SK-N-SH treated with all-trans-retinoic acid at 6 μM for 48 hours (cell line): ENCODE data around the gene SEMA4C.

Experiments
- ATAC-seq: fragments of 200-7000 bp; cut with Tn5 transposase; 3 replicates; pipeline ENCODE4 v1.9.1; 2020; ENCODE audit warnings: mild to moderate bottlenecking, moderate library complexity
- ARNTL ChIP-seq: fragments of 450-650 bp; formaldehyde crosslinking; IDR thresholded peaks from 2 replicates; pipeline ENCODE4 v1.5.0; 2020; ENCODE audit warnings: low read depth, mild to moderate bottlenecking, moderate library complexity, borderline replicate concordance
- BACH2 ChIP-seq: fragments of 250-450 bp; sonication (Bioruptor Pico); IDR thresholded peaks from 2 replicates; pipeline ENCODE4 v1.9.0; 2021; ENCODE audit warnings: mild to moderate bottlenecking, borderline replicate concordance
- CREB5 ChIP-seq: fragments of 250-450 bp; sonication (Bioruptor Pico); IDR thresholded peaks from 2 replicates; pipeline ENCODE4 v1.5.1; 2020; ENCODE audit warnings: low read depth, mild to moderate bottlenecking, moderate library complexity
- CSDC2 ChIP-seq: fragments of 250-450 bp; sonication (Bioruptor Pico); IDR thresholded peaks from 2 replicates; pipeline ENCODE4 v1.5.0; 2020; ENCODE audit warnings: mild to moderate bottlenecking, moderate library complexity
- CSRNP3 ChIP-seq: fragments of 250-450 bp; sonication (Bioruptor Pico); IDR thresholded peaks from 2 replicates; pipeline ENCODE4 v1.5.1; 2021; ENCODE audit warnings: mild to moderate bottlenecking, moderate library complexity
- ESRRG ChIP-seq: fragments of 250-450 bp; sonication (Bioruptor Pico); IDR thresholded peaks from 2 replicates; pipeline ENCODE4 v1.6.1; 2021; ENCODE audit warnings: mild to moderate bottlenecking
- GLIS3 ChIP-seq: fragments of 250-450 bp; sonication (Bioruptor Pico); IDR thresholded peaks from 2 replicates; pipeline ENCODE4 v1.5.0; 2020; ENCODE audit warnings: mild to moderate bottlenecking, moderate library complexity
- ISL1 ChIP-seq: fragments of 250-450 bp; sonication (Bioruptor Pico); IDR thresholded peaks from 2 replicates; pipeline ENCODE4 v2.1.2; 2022; ENCODE audit warnings: mild to moderate bottlenecking, moderate library complexity
- PATZ1 ChIP-seq: fragments of 250-450 bp; sonication (Bioruptor Pico); IDR thresholded peaks from 2 replicates; pipeline ENCODE4 v1.8.0; 2020; ENCODE audit warnings: mild to moderate bottlenecking, moderate library complexity, borderline replicate concordance
- POU6F1 ChIP-seq: fragments of 250-450 bp; sonication (Bioruptor Pico); IDR thresholded peaks from 2 replicates; pipeline ENCODE4 v1.8.0; 2021; ENCODE audit warnings: low read depth, mild to moderate bottlenecking, moderate library complexity, borderline replicate concordance
- PPARA ChIP-seq: fragments of 250-450 bp; sonication (Bioruptor Pico); IDR thresholded peaks from 2 replicates; pipeline ENCODE4 v1.5.0; 2020; ENCODE audit warnings: mild to moderate bottlenecking, borderline replicate concordance
- RARB ChIP-seq: fragments of 250-450 bp; sonication (Bioruptor Pico); IDR thresholded peaks from 2 replicates; pipeline ENCODE4 v1.8.0; 2021; ENCODE audit warnings: mild to moderate bottlenecking, moderate library complexity
- SNAI2 ChIP-seq: fragments of 250-450 bp; sonication (Bioruptor Pico); IDR thresholded peaks from 2 replicates; pipeline ENCODE4 v1.5.0; 2020; ENCODE audit warnings: mild to moderate bottlenecking, moderate library complexity
- TCF4 ChIP-seq: fragments of 250-450 bp; sonication (Bioruptor Pico); IDR thresholded peaks from 2 replicates; pipeline ENCODE4 v1.8.0; 2021; ENCODE audit warnings: mild to moderate bottlenecking, moderate library complexity, borderline replicate concordance
- TOX ChIP-seq: fragments of 250-450 bp; sonication (Bioruptor Pico); IDR thresholded peaks from 2 replicates; pipeline ENCODE4 v1.8.0; 2021; ENCODE audit warnings: mild to moderate bottlenecking, moderate library complexity, borderline replicate concordance
- TSHZ2 ChIP-seq: fragments of 250-450 bp; sonication (Bioruptor Pico); IDR thresholded peaks from 2 replicates; pipeline ENCODE4 v1.5.0; 2020; ENCODE audit warnings: mild to moderate bottlenecking, moderate library complexity
- ZC3H10 ChIP-seq: fragments of 250-450 bp; sonication (Bioruptor Pico); IDR thresholded peaks from 2 replicates; pipeline ENCODE4 v1.5.1; 2021; ENCODE audit warnings: mild to moderate bottlenecking, moderate library complexity
- ZFP3 ChIP-seq: fragments of 250-450 bp; sonication (Bioruptor Pico); IDR thresholded peaks from 2 replicates; pipeline ENCODE4 v1.5.0; 2020; ENCODE audit warnings: mild to moderate bottlenecking, moderate library complexity
- ZNF70 ChIP-seq: fragments of 450-650 bp; formaldehyde crosslinking; IDR thresholded peaks from 2 replicates; pipeline ENCODE4 v1.5.0; 2020; ENCODE audit warnings: mild to moderate bottlenecking, moderate library complexity
- ZNF8 ChIP-seq: fragments of 450-650 bp; formaldehyde crosslinking; IDR thresholded peaks from 2 replicates; pipeline ENCODE4 v1.5.0; 2020; ENCODE audit warnings: mild to moderate bottlenecking, moderate library complexity

The SEMA4C gene

GRCh38 chr2:96861074-96861473, 8.8 kb downstream of the SEMA4C start (continued):
- no peak for TF ChIP-seq TSHZ2 (CRISPR knock-in tag)

GRCh38 chr2:96860065-96861029, 9.5 kb downstream of the SEMA4C start:
- TF ChIP-seq ARNTL (no peak), BACH2 (CRISPR knock-in tag) (no peak), ZFP3 (CRISPR knock-in tag) (no peak), ZC3H10 (no peak), GLIS3 (CRISPR knock-in tag) (no peak), POU6F1 (CRISPR knock-in tag) (no peak), CREB5 (CRISPR knock-in tag) (no peak), ESRRG (CRISPR knock-in tag) (no peak), ISL1 (CRISPR knock-in tag) (no peak), CSDC2 (CRISPR knock-in tag) (no peak), ZNF70 (CRISPR knock-in tag) (no peak), SNAI2 (CRISPR knock-in tag) (no peak), TOX (CRISPR knock-in tag) (no peak), CSRNP3 (CRISPR knock-in tag) (no peak), TCF4 (CRISPR knock-in tag) (no peak), RARB (no peak), PPARA (CRISPR knock-in tag) (no peak), PATZ1 (no peak)
- ATAC-seq: no peak

- ATAC-seq: no peak
- no peak for TF ChIP-seq ZFP3 (CRISPR knock-in tag)
- TF ChIP-seq ARNTL: no peak
- TF ChIP-seq PATZ1: no peak
- no peak for TF ChIP-seq CREB5 (CRISPR knock-in tag)
- TF ChIP-seq ISL1 (CRISPR knock-in tag): no peak
- no peak for TF ChIP-seq RARB
- no peak for TF ChIP-seq TSHZ2 (CRISPR knock-in tag)
- TF ChIP-seq TCF4 (CRISPR knock-in tag): no peak
- no peak for TF ChIP-seq TOX (CRISPR knock-in tag)
- TF ChIP-seq ZNF8 (CRISPR knock-in tag): no peak
- TF ChIP-seq BACH2 (CRISPR knock-in tag): no peak
Measured at GRCh38 chr2:96859681-96860064, 10.2 kb downstream of the SEMA4C start.
